ENCODE results near the gene MIX23. TPM values are rescaled to one million over a fixed set of nuclear protein-coding genes. Genes with fewer than 3 reads are reported as not detected.

MIX23 gene
- total RNA-seq, result 24.0 and 26.4 TPM in 2 replicates
- polyA plus RNA-seq (2012), result 13.8 TPM

DNA sequence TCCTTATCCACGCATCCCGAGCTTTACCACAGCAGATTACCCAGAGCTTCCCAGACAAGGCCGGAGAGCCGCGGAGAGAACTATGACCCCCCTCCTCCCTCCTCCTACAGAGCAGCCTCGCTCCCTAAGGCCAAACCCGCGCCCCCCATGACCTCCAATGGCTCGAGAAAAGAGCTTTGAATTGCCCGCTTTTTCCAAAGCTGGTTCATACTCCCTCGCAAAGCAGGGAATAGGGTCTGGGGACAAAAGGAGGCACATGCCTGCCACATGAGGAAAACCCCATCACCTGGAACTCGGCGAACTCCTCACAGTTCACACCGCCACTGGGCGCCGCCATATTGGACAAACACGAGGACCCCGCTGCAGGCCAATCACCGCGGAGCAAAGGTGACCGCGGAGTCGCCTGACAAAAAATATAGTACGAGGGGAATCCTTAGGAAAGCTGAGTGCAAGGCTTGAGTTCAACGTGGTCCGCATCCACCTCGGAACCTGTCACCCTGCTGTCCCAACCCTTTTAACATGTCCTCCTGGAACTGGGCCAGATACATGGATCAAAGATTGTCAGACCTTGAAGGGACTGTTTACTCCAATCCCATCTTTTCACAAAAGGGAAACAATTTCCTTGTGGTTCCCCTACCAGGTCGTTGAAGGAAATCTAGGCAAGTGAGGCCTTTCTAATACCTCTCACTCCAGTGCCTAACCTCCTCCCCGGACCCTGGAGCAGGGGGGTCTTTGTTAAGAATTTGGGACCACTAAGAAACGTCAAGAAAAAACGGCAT lies at the start of gene MIX23:
MIX23 (minus strand) TSS at position 344 of the 779 bp plus-strand sequence; CDS start at position 337, 7 bp downstream.
- peak; percentile 93 for DNase-seq (ENCODE audit: low read depth)

DNA sequence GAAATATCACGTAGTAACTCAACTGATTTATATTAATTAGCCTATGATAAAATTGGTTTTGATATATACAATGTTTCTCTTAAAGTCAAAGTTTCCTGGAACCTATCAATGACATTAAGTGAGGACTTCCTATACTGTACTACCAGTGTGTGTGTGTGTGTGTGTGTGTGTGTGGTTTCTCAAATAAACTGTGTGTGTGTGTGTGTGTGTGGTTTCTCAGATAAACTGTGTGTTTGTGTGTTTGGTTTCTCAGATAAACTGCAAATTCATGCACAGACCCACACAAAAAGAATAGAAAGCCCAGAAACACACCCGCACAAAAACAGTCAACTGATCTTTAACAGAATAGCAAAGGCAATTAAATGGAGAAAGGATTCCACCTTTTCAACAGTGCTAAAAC lies 47.3 kb upstream of the MIX23 start:
- no peak for DNase-seq (ENCODE audit: low read depth)

DNA sequence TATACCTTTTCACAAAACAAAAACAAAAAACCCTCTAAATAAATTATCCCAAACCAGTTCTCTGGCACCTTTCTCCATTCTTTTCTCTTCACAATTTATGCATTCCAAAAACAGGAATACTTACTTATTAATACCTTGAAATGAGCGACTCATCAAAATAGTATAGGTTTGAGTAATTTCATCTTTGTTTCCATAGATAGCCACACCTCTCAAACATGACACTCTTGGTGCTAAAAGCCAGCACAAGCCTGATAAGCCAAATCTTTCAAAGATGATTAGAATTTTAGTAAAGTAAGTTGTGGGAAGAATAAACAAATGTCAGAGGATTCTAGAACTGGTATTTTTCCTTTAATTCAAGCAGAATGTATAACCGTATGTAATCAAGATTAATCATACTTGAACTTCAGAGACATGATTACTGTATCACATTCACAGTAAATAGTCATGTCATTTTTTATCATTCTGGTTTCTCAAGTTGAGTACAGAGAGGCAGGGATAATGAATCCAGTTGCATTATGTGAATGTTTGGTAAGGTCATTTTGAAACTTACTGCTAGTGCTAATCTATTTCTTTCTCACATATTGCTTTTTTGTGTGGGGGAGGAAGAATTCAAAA lies 44.9 kb upstream of the MIX23 start:
- no peak for DNase-seq (ENCODE audit: low read depth)

DNA sequence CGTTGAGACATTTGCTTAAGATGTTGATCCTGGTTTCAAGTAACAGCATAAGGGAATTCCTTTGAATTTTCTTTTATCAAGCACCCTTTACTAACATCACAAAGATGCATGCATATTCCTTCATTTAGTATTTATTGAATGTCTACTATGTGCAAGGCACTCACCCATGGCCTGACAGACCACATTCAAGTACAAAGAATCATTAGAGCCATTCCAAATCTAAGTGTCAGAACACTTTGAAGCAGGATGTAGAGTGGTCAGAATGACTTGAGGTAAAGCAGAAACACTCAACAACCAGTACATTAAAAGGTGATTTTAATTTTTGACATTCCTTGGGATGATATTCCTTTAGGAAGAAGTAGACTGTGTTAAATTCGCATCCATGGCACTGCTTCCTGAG lies 38.8 kb upstream of the MIX23 start:
- no peak for DNase-seq (ENCODE audit: low read depth)

DNA sequence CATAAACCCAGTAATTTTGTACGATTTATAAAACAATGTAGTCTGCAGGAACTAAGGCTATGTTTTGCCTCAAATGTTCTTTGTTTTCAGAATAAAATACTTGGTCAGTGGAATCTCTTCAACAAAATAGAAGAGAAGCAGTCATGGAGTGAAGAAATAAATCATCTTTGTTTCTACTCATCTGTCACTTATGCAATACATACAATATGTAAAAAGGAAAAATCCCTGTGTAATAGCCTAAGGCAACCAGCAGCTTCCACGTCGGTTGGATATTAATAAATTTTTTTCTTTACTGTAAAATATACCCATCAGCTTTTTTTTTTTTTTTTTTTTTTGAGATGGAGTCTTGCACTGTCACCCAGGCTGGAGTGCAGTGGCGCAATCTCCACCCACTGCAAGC lies 38.1 kb upstream of the MIX23 start:
- DNase-seq (ENCODE audit: low read depth), result no peak

DNA sequence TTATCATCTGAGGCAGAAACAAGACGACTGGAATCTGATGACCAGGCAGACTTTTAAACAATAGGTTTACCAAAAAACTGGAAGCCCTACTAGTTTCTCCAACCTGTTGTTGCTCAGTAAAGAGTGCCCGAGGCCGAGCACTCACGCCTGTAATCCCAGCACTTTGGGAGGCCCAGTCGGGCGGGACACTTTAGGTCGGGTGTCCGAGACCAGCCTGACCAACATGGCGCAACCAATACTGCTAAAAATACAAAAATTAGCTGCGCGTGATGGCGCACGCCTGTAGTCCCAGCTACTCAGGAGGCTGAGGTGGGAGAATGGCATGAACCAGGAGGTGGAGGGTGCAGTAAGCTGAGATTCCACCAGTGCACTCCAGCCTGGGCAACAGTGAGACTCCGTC lies 33.9 kb upstream of the MIX23 start:
- DNase-seq (ENCODE audit: low read depth), result peak; percentile 11

DNA sequence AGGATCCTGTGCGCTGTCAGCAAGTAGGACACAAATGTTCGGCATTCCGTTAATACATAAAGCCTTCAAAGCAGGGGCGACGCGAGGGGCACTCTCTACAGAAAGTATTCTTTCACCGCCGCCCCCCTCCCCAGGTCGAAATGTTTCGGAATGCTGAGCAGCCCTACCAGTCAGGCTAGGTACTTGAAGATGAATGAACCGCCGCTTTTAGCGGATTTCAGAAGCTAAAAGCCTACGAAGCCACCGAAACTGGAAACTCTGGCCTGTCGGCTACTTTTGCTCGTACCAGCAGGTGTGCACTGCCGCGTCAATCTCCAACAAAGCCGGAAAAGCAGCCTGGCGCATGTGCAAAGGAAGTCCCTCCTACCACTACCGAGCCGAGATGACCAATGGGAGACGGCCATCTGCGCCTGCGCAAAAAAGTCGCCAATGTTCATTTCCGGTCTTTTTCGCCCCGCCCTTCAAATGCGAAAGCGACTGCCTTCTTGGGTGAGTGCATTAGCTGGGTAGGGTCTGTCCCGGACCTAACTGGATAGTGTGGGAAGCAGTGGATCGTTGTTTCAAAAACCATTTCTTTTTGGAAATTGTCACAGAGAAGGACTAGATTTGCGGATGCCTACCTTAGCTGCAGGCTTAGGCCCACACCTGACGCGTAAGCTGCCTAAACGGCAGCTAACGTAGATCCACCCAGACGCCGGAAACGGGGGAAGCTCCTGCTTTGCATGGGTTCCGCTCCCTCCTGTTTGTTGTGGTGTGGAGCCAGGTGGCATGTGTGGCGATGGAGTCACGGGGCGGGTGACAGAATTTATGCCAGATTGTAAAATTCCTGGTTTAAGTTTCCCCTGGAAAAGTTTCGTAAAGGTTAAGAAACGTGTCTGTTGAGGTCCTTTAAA lies 33.0 kb upstream of the MIX23 start, which contains the start of gene WDR5B:
WDR5B (minus strand) TSS at position 301 of the 893 bp plus-strand sequence. CDS start 534 bp downstream, outside the sequence.
- DNase-seq (ENCODE audit: low read depth), result peak; percentile 99

DNA sequence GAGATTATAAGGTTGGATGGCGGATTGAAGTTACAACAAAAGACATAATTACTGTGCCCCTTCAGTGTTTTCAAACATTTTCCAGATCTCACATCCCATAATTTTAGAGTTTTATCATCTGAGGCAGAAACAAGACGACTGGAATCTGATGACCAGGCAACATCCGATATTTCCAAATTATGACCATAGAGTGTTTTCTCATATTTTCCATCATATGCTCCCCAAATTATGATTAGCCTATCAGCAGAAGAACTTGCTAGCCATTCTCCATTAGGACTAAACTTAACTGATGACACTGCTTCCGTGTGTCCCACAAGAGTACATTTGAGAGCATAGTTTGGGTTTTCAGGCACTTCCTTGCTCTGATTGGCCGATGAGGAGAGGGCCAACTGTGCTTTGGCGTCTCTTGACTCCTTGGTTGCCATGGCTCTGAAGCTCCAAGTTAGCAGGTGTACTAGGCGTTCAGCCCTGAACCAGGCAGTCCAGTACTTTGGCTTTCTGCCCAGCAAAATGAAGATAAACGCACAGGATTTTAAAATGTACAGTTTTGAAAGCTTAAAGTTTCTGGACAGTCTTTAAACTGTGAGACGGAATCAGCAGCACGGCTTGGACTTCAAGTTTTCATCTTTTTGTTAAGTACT lies 32.2 kb upstream of the MIX23 start:
- DNase-seq (ENCODE audit: low read depth), result peak; percentile 87

DNA sequence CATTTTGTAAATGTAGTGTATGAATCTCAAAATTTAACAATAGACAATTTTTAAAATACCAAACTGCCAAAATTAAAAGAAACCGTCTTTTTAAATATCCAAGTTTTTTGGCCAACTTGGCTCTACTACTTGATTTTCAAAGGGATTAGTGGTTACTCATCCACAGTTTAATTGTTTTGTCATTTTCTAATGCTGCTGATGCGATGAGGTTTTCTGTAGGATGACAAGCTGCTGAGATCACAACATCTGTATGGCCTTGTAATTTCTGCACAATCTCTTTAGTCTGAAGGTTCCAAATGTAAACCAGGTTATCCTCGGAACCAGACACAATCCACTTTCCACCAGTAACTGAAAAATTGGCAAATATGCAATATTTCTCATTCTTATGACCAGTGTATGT lies 31.4 kb upstream of the MIX23 start:
- DNase-seq (ENCODE audit: low read depth), result no peak

DNA sequence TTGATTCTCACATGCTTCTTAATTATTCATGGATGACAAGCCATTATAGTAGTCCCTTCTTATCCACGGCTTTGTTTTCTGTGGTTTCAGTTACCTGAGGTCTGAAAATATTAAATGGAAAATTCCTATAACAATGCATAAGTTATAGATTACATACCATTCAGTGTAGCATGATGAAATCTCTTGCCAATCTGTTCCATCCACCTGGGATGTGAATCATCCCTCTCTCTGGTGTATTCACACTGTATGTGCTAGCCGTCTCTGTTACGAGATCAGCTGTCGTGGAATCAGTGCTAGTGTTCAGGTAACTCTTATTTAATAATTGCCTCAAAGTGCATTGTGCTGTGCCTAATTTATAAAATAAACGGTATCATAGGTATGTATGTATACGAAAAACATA lies 27.6 kb upstream of the MIX23 start:
- no peak for DNase-seq (ENCODE audit: low read depth)

DNA sequence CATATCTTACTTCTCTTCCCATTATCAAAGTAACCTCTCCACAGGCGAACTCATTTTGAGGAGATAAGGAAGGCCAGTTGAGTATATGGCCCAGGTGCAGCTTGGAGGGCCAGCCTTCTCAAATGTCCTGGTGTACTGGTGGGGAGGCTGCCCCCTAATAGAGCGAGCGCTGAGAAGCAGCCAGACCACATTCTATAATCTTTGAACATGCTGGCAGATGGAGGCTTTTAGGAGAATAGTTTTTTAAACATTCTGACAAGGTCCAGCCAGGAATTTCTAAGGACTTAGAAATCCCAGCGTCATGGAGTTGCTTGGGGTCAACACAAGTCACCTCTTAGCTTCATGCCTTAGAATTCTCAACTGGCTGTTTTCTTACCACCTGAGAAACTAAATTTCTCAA lies 27.1 kb upstream of the MIX23 start:
- no peak for DNase-seq (ENCODE audit: low read depth)

DNA sequence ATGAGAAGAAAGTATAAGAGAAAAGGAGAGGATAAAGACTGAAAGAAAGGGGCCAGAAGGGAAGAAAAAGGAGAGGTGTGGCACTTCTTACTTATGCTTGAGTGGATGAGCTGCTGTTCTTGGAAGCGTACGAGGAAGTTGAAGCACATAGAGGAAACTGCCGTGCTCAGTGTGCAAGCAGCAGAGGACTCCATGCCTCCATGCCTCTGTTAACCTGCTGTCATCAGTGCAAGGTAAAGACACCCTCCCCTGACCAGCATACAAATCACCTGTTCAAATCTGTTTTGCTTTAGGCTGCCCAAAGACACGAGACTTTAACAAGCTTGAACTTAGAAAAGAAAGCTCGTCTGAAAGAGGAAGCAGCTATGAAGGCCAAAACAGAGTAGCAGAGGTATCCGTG lies 26.4 kb upstream of the MIX23 start:
- DNase-seq (ENCODE audit: low read depth), result no peak

DNA sequence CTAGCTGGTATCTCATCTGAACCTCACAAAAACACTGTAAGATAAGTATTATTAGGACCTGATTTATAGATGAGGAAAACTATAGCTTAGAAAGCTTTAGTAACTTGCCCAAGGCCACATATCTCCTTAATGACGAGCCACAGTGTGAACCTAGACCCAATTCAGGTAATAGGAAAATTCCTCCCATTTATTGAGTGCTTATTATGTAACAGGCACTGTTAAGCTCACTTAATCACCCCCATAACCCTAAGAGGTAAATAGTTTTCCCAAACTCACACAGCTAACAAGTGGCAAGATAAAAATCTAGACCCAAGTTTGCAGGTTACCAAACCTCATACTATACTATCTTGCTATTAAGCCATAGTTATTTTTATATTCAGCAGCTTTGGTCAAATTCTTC lies 24.9 kb upstream of the MIX23 start:
- DNase-seq (ENCODE audit: low read depth), result no peak

DNA sequence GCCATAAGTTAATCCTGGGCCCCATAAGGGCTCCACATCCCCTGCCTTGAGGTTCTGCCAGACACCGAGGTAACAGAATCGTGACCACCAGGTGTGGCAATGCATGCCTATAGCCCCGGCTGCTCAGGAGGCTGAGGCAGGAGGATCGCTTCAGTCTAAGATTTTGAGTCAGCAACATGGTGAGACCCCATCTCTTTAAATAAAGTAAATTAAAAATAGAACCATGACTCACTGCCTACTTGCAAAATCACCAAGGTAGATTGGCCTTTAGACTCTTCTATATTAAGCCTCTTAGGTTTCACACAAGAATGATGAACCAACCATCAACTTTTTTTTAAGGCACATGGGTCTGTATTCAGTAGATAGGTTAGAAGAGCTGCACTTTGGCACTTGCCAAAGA lies 23.2 kb upstream of the MIX23 start:
- DNase-seq (ENCODE audit: low read depth), result peak; percentile 54

DNA sequence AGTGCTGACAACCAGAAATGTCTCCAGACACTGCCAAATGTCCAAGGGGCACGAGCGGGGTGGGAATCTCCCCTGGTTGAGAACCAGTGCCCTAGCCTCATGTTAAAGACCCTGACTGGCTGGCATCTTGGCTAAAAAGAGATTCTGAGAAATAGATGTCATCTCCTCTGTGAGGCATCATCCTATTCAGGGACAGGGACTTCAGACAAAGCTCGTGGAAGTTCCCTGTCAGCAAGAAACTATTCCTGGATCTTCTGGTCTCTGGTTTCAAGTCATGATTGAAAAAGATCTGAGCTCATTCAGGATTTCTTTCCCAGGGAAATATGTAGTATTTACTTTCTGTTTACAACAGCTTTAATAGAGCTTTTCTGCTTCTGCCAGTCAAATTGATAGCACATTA lies 22.0 kb upstream of the MIX23 start:
- peak; percentile 67 for DNase-seq (ENCODE audit: low read depth)

DNA sequence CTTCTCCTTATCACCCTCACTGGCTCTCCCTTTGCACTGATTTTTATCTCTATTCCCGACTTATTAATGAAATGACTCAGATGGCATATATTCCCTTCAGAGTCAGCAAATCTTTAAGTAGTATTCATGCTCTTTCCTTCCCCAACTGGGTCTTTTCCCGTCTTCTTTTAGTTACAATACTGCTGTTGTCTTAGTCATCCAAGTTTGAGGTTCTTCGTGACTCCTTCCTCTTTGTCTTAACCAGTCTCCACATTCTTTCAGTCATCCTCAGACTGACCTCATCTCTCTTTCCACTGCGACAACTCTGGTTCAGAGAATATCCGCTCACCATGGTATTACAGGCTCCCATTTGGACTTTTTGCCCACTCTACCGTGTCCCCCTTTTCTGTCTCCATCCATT lies 20.5 kb upstream of the MIX23 start:
- no peak for DNase-seq (ENCODE audit: low read depth)

DNA sequence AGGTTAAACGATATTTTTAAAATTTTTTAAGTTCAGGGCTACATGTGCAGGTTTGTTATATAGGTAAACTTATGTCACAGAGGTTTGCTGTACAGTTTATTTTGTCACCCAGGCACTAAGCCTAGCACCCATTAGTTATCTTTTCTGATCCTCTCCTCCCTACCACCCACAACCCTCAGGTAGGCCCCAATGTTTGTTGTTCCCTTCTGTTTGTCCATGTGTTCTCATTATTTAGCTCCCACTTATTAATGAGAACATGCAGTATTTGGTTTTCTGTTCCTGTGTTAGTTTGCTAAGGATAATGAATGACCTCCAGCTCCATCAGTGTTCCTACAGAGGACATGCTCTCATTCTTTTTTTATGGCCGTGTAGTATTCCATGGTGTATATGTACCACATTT lies 15.9 kb upstream of the MIX23 start:
- DNase-seq (ENCODE audit: low read depth), result no peak

DNA sequence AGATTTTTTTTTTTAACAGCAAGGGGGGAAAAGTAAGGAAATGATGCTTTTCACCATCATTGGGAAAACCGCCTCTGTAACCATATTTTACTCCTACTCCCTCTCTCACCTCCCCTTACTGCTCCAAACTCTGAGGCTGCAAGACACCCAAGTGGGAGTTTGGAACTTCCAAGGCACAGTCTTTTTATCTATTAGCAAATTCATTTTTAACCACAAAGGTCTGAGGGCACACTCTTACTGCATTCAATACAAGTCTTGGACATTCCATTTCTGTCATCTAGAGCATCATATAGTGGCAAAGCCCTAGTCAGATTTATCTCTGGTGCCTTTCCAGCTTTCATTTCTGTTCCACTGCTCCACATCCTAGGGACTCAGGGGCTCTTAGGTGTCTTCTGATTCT lies 14.2 kb upstream of the MIX23 start:
- no peak for DNase-seq (ENCODE audit: low read depth)

DNA sequence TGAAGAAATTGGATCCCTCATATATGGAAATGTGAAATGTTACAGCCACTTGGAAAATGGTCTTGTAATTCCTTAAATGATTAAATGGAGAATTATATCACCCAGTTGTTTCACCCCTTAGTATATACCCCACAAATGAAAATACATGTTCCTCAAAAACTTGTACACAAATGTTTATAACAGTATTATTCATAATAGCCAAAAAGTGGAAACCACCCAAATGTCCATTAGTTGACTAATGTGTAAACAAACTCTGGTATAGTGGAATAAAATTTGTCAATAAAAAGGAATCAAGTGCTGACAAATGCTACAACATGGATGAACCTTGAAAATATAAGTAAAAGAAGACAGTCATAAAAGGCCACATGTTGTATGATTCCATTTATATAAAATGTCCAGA lies 13.5 kb upstream of the MIX23 start:
- DNase-seq (ENCODE audit: low read depth), result no peak

DNA sequence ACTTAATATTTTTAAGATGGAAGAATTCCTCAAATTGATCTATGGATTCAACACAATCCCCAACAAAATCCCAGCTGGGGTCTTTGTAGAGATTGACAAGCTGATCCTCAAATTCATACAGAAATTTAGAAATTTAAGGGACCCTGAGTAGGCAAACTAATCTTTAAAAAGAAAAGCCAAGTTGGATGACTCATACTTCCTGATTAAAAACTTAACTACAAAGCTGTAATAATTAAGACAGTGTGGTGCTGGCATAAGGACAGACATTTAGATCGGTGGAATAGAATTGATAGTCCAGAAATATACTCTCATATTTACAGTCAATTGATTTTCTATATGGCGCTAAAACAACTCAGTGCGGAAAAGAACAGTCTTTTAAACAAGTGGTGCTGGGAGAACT lies 12.6 kb upstream of the MIX23 start:
- DNase-seq (ENCODE audit: low read depth), result no peak

DNA sequence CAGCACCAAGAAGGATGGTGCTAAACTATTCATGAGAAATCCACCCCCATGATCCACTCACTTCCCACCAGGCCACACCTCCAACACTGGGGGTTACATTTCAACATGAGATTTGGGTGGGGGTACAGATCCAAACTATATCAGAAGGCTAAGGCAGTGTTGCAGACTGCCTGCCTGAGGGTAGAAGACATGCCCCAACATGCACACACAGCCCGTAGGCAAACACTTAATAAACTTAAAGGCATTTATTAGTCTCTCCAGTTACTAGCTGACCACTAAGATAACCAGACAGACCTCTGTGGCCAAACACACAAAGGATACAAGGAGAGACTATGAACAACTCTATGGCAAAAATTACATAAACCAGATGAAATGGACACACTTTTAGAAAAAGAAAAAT lies 11.1 kb upstream of the MIX23 start:
- peak; percentile 8 for DNase-seq (ENCODE audit: low read depth)

Measured in myocyte (in vitro differentiated cells).